Panc1 (cell line): Measurements from ENCODE around the gene DIPK1B. TPM values are rescaled to one million over a fixed set of nuclear protein-coding genes. Genes with fewer than 3 reads are reported as not detected.

ENCODE experiments used
- ATAC-seq: fragments of 200-7000 bp; cut with Tn5 transposase; 2 replicates; pipeline ENCODE4 v1.9.1; 2020; ENCODE audit warnings: mild to moderate bottlenecking, moderate library complexity
- BruUV-seq: library from RNA; stranded (reverse); fragments of 400-500 nt; replicated peaks from 2 replicates; lab custom pipeline; 2021; lab: Mats Ljungman, UMichigan
- CTCF ChIA-PET: fragments of 300-600 bp; sonication (Branson Sonifier 250); formaldehyde crosslinking; loops from one replicate; lab custom pipeline; 2022; ENCODE audit warnings: antibody characterized with exemption; lab: Charles Lee
- POLR2A ChIA-PET: fragments of 300-600 bp; sonication (Branson Sonifier 250); formaldehyde crosslinking; loops from one replicate; lab custom pipeline; 2022; ENCODE audit warnings: antibody characterized with exemption; lab: Charles Lee
- DNase-seq: peaks from one replicate; pipeline ENCODE4 v3.0.0-alpha.2; 2010; ENCODE audit warnings: low read depth, low spot score
- H3K27ac ChIP-seq: 2 replicates; pipeline ENCODE4 v1.5.1; 2011; ENCODE audit warnings: mild to moderate bottlenecking, low read length, inconsistent platforms
- H3K27me3 ChIP-seq: fragments of 200-500 bp; sonication (Bioruptor generic); 2 replicates; pipeline ENCODE4 v1.6.0; 2014; ENCODE audit warnings: low read length, inconsistent platforms; ENCODE audit not compliant: control insufficient read depth, insufficient read depth
- H3K36me3 ChIP-seq: fragments of 200-500 bp; sonication (Bioruptor generic); 2 replicates; pipeline ENCODE4 v1.5.1; 2014; ENCODE audit warnings: inconsistent platforms, mild to moderate bottlenecking, low read length, moderate library complexity; ENCODE audit not compliant: control insufficient read depth, insufficient read depth
- H3K4me1 ChIP-seq: 2 replicates; pipeline ENCODE4 v1.5.1; 2011; ENCODE audit warnings: inconsistent platforms, mild to moderate bottlenecking, low read length, moderate library complexity; ENCODE audit not compliant: control insufficient read depth, insufficient read depth
- H3K4me3 ChIP-seq, 2 experiments: 2 replicates each; pipeline ENCODE4 v1.5.1; 2011 to 2012; ENCODE audit warnings: low read depth in 2 of 2, low read length in 2 of 2, mild to moderate bottlenecking in 2 of 2, inconsistent platforms in 1 of 2, moderate library complexity in 1 of 2
- H3K9me3 ChIP-seq: fragments of 200-500 bp; sonication (Bioruptor generic); 2 replicates; pipeline ENCODE4 v1.5.1; 2014; ENCODE audit warnings: low read depth, mild to moderate bottlenecking, inconsistent platforms, low read length, moderate library complexity; ENCODE audit not compliant: control insufficient read depth, insufficient read depth
- CTCF ChIP-seq: fragments of 450-650 bp; IDR thresholded peaks from 2 replicates; pipeline ENCODE4 v1.5.1; 2017; ENCODE audit warnings: mild to moderate bottlenecking
- POLR2AphosphoS5 ChIP-seq: IDR thresholded peaks from 2 replicates; pipeline ENCODE4 v1.6.1; 2012; ENCODE audit warnings: mild to moderate bottlenecking, low read depth, low read length, moderate library complexity
- REST ChIP-seq, 2 experiments: IDR thresholded peaks; 2 replicates each; pipeline ENCODE4 v1.6.1; 2011 to 2012; ENCODE audit warnings: low read depth in 2 of 2, control low read depth in 1 of 2, low read length in 1 of 2, mild to moderate bottlenecking in 1 of 2, moderate library complexity in 1 of 2; ENCODE audit not compliant: insufficient read depth in 1 of 2
- SIN3A ChIP-seq: IDR thresholded peaks from 2 replicates; pipeline ENCODE4 v1.6.1; 2012; ENCODE audit warnings: low read depth, mild to moderate bottlenecking, low read length, moderate library complexity, borderline replicate concordance; ENCODE audit not compliant: insufficient read depth
- TCF7L2 ChIP-seq: IDR thresholded peaks from 2 replicates; pipeline ENCODE4 v1.6.1; 2011; ENCODE audit warnings: mild to moderate bottlenecking, low read depth, low read length, inconsistent platforms
- in situ Hi-C: cut with HindIII; loops from 2 replicates; pipeline ENCODE4 v1.10.0; 2016; ENCODE audit warnings: low sequenced_read_pairs, low pct_unique_long_range_greater_than_20kb
- intact Hi-C: fragments of 100-400 bp; cut with micrococcal nuclease; formaldehyde crosslinking; loops from one replicate; pipeline ENCODE4 v1.10.0; 2022; ENCODE audit not compliant: unreplicated experiment
- total RNA-seq: library from RNA; stranded (reverse); gene quantifications from one replicate; pipeline ENCODE4 v1.2.1, GENCODE V29; 2021; ENCODE audit not compliant: unreplicated experiment

Gene DIPK1B
- total RNA-seq, 1 experiment from 2014 or later: 10.6 TPM

DNA sequence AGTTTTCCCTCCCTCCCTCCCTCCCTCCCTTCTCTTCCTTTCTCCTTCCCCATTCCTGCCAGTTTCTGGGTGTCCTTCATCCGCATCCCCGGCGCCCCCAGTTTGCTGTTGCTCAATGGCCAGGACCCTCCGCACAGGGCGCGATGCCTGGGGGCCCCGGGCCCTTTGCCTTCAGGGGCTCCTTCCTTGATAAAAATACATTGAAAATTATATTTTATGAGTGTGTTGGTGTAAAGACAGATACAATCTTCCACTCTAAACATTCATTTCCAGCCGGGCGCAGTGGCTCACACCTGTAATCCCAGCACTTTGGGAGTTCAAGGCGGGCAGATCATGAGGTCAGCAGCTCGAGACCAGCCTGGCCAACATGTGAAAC lies 17.5 kb upstream of the DIPK1B start:
- Histone ChIP-seq H3K27me3 (no peaks in the 10 kb centered on the region), H3K4me3 (no peak overlapping the region; a peak in 1 of 4 replicates), H3K36me3 (no peaks in the 10 kb centered on the region), H3K4me1 (peaks cover 44% of the 10 kb centered on the region), H3K27ac (no peak overlapping the region), H3K9me3 (no peaks in the 10 kb centered on the region)
- intact Hi-C loops (no loop called here), in situ Hi-C loops (no loop called here)
- ChIA-PET CTCF (interaction anchor here (0.6 to 1.0 kb wide), 3 partner anchors 27 to 68 kb away, joined by 3 to 4 read pairs (median 3); no protein-coding TSS in a partner anchor), POLR2A (no interaction called here)
- ATAC-seq (no peak), DNase-seq (no peak)
- TF ChIP-seq POLR2AphosphoS5: no peak
- no peak for TF ChIP-seq REST (IDR thresholded peaks at IDR 0.05; ENCODE audit: insufficient read depth in 1 of 2, low read depth in 2 of 2, low read length in 1 of 2)
- TF ChIP-seq TCF7L2: no peak
- TF ChIP-seq CTCF: no peak
- TF ChIP-seq SIN3A: no peak
- no TSS peak for BruUV-seq

DNA sequence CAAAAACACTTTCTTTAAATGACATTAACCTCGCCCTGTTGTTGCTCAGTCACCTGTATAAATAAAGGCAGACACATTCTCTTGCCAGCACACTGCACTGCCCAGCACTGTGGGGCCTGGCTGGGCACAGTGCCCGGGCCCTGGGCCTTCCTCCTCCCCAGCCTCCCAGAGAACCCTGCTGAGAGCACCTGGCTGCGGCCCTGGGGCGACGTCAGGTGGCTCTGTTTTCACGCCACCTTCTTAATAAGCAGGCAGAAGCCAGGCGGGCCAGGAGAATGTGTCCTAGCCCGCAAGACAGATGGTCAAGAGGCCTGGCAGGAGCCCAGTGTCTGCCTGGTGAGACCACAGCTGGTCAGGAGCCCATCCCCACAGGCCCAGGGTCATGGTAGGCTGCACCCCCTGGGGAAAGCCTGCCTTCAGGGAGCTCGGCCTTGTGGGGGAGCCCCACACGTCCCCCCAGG lies 16.9 kb upstream of the DIPK1B start:
- CTCF ChIA-PET: interaction anchor here (0.7 kb wide), 1 partner anchor 68 kb away, joined by 4 read pairs; no protein-coding TSS in a partner anchor
- intact Hi-C loops (no loop called here), in situ Hi-C loops (no loop called here)
- no peak for DNase-seq
- Histone ChIP-seq H3K27me3 (no peaks in the 10 kb centered on the region), H3K4me3 (no peak overlapping the region), H3K4me1 (peaks cover 44% of the 10 kb centered on the region), H3K9me3 (no peaks in the 10 kb centered on the region), H3K27ac (no peak overlapping the region), H3K36me3 (no peaks in the 10 kb centered on the region)
- no TSS peak for BruUV-seq
- POLR2A ChIA-PET: no interaction called here
- ATAC-seq: peak; percentile 29; the same call in 1 of the 2 replicates
- TF ChIP-seq CTCF: no peak
- TF ChIP-seq POLR2AphosphoS5: peak; percentile 53
- TF ChIP-seq TCF7L2: no peak
- TF ChIP-seq REST (IDR thresholded peaks at IDR 0.05; ENCODE audit: insufficient read depth in 1 of 2, low read depth in 2 of 2, low read length in 1 of 2): no peak
- TF ChIP-seq SIN3A: no peak
